Stimulated activated CD8-positive, alpha-beta memory T cell treated with anti-CD3 and anti-CD28 coated beads, Interleukin-15, amount 100 ng/mL, for 4 hours (primary cell): ENCODE measurements around the gene GLP1R.

Source experiments
- DNase-seq, 2 donors: peaks; one replicate each; pipeline ENCODE4 v3.0.0-alpha.2; 2020; ENCODE audit warnings: low read depth in 2 of 2

The GLP1R gene

DNA sequence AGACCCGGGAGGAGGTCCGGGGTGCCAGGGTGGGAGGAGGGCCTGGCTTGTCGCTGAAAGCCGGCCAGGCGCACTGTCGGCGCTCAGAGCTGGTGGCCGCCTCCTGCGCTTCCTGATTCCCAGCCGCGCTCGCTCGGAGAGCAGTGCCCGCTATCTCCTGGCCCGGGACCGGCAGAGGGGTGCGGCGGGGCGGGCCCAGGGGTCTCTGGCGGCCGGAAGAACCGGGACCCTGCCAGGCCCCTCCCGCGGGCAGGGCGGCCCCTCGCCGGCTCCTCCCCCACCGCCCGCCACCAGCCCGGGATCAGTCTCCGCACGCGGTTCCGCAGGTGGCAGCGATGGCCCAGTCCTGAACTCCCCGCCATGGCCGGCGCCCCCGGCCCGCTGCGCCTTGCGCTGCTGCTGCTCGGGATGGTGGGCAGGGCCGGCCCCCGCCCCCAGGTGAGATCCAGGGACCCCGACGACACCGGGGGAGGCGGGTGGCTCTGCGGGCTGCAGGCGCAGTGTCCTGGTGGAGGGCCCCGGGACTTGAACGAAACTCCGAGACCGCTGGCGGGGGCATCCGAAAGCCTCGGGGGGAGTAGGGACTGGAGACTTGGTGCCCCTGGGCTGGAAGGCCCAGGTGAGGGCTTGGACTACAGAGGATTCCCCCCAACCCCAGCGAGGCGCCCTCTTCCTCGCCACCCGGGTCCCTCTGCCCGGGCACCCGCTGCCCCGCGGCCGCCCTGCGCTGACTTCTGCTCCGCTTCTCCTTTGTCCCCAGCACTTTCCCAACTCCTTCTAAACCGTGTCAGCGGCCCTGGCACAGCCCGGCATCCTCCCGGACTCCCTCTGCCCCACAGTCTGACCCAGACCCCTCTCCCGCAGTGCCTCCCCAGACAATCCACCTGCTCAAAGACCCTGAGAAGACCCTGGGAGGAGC lies at the start of gene GLP1R:
GLP1R (plus strand) TSS at position 301 of the 919 bp plus-strand sequence; CDS start at position 361, 60 bp downstream.
- no peak for DNase-seq

DNA sequence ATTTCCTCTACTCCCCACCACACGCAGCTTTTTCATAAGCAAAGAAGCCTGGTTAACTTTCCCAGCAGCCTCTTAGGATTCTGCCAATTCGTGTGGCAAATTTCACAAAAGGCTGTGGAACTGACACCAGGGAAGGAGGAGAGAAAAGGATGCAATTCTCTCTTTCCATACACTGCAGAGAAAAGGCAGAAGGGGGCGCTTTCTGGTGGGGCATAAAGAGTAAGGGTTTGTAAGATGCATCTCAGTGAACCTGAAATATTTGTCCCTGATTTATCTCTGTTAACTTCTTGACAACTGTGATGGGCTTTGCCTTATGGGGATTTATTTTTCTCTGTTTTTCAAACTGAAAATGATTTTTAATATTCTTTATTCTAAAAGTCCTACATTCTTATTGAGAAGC lies 45.5 kb upstream of the GLP1R start:
- DNase-seq, result no peak

DNA sequence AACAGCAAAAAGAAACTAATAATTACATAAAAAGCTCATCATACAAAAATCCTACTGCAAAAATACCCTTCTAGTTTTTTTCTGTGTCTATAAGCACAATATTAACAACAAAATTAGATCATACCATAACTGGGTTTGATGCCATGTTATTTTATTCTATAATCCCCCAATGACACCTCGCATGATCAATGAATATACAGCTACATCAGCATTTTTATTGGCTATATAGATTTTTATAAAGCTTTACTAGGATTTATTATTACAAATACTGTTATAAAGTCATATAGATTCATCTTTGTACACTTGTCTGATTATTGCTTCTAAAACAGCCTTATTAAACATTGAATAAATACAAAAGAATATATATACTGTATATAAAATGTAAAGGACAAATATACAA lies 45.1 kb upstream of the GLP1R start:
- DNase-seq, result no peak

DNA sequence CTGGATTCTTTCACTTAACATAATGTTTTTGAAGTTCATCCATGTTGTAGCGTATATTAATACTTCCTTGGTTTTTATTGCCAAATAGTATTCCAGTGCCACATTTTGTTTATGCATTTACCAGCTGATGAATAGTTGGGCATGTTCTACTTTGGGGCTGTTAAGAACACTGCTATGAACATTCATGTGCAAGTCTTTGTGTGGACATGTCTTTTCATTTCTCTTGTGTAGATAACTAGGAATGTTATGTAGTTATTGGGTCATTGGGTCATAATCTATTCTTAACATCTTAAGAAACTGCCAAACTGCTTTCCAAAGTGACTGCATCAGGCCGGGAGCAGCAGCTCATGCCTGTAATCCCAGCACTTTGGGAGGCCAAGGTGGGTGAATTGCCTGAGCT lies 43.8 kb upstream of the GLP1R start:
- DNase-seq, result no peak

DNA sequence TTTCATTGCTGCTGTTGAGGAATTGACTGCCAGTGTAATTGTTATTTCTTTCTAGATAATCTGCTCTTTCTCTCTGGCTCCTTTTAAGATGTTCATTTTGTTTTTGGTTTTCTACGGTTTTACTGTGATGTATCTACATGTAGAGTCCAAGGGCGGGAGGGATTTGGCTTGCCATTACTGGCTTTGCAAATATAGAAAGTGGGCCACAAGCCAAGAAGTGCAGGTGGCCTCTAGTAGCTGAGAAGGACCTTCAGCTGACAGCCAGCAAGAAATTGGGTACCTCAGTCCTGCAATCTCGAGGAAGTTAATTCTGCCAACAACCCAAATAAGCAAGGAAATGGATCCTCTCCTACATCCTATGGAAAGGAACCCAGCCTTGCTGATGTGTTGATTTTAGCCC lies 42.8 kb upstream of the GLP1R start:
- no peak for DNase-seq

- no peak for DNase-seq
Measured at GRCh38 chr6:39007575-39007974, 41.0 kb upstream of the GLP1R start.

GRCh38 chr6:39008737-39009136 lies 39.8 kb upstream of the GLP1R start:
- DNase-seq, result no peak

DNA sequence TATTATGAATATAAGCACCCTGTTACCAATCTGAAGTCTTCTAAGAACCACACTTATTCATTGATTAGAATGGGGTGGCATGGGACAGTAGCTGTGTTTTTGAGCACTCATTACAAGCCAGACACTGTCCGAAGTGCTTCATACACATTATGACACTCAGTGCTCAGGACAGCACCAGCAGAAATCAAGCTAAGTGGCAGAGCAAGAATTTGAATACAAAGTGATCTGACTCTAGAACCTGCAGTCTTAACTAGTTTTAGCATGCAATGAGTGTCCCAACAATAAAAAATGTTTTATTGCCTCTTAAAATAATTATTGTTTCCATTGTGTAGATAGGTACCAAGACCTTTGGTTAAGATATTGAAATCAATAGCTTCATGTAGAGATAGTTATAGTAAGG lies 39.1 kb upstream of the GLP1R start:
- DNase-seq, result no peak

DNA sequence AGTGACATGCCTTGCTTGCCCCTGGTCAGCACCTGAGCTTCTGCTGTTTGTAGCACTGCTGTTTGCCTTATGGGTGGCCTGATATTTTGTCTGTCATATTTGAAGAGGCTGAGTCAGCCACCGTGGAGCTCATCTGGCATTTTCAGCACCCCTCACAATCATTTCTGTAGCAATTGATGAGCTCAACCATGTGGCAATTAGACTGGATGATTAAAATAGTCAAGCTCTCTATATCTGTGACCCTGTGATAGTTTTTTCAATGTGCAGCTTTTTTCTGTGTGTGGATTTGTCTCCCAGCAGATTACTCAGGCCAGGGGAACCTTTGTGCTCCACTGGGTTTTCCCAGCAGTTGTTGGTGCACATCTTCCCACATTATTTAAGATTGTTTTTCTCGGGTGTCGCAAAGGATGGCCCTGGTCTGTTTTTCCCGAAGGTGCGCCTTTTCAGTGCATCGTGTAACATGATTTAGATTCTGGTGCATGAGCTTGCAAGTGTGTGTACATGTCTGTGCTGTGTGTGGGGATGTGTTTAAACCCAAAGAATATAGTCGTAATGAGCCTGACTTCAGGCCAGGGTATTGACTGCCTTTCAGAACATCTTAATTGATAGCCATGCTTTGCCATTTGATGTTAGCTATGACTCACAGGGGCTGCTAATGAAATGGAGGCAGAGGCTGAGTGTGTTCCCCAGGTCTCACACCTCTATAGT lies 31.6 kb upstream of the GLP1R start:
- DNase-seq, result no peak

- no peak for DNase-seq
Measured at GRCh38 chr6:39017547-39017880, 31.1 kb upstream of the GLP1R start.

- DNase-seq, result no peak
Measured at GRCh38 chr6:39018103-39018502, 30.5 kb upstream of the GLP1R start.

DNA sequence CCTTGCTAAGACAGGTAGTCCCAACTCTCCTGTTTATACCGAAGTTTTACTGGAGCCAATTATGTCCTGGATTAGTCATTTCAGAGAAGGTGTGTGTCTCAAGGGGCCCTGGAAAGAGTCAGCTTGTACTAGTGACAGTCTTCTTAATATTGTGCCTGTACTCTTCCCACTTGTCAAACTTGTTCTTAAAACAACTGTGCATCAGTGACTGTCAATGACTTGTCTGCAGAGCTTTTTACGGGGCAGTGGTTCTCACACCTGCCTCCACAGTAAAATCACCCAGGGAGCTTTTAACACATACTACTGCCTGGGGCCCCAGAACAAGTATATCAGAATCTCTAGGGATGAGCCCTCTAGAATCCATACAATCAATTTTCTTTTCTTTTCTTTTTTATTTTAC lies 28.4 kb upstream of the GLP1R start:
- DNase-seq, result no peak

GRCh38 chr6:39021041-39021440 lies 27.5 kb upstream of the GLP1R start:
- no peak for DNase-seq

DNA sequence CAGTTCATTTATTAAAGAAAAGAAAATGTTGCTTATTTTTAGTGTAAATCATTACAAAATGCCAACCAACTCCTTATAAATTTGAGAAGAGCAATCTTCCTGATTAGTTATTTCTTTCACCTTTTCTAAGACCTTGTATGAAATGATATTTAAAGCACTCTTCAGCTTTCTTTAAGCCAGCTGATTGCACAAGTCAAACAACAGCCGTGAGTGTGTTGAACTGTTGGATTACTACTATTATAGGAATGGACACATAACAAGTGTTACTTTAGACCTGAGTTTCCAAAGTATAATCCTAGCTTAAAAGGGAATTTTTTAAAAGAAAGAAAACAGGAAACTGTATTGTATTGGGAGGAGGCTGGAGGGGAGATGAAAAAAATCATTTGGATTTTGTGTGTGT lies 26.8 kb upstream of the GLP1R start:
- DNase-seq, result no peak

DNA sequence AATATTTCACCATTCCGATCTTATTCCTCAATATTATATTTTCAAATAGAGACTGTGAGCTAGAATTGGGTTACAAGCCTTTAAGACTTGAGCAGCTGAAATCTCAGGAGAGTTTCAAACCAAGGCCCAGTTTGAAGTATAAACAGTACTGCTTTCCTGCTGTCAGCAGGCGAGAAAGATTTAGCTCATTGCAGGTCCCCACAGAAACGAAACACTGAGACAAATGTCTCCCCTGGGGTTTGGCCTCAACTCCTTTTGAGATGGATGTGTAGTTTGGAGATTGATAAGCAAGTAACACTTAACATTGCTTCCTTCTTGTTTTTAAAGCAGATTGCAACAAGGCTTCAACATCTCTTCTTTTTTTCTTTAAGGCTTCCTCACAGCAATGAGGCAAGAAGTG lies 22.4 kb upstream of the GLP1R start:
- no peak for DNase-seq

- no peak for DNase-seq
Measured at GRCh38 chr6:39029156-39030011, 19.2 kb upstream of the GLP1R start.

GRCh38 chr6:39035681-39036080 lies 12.9 kb upstream of the GLP1R start:
- DNase-seq, result no peak

DNA sequence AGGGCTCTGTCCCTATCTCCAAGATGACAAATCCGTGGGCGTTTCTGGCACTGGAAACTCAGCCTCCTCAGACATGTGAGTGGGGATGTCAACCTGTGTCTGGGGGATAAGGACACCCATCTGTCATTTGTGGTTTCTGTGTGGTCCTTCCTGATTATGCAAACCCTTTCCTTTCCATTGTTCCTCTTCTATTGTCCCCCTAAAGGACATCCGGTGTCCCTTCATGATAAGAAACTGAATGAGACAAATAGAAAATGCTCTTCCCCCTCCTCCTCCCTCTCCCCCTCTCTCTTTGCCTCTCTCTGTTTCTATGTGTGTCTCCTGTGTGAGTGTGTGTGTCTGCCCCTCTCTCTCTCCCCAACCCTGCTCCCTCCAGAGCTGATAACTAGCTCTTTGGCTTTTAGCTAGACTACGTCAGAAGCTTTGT lies 11.5 kb upstream of the GLP1R start:
- DNase-seq, result no peak

DNA sequence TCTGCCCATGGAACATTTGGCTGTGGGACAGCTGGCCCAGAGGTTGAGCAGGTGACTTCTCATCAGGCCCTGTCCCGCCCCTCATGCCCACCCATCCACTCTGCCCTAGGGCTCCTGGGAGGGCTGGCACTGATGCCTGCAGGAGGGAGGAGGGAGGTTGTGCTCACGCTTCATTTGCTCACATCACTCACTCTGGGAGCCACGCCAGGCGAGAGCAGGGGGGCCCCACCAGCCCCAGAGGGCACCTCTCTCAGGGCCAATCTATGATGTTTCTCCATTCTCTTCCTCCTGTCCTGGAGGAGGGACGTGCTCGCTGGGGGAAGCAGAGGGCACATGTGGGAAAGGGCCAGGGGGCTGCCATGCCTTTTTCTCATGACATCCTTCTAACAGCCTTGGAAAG lies 10.9 kb upstream of the GLP1R start:
- DNase-seq, result no peak

DNA sequence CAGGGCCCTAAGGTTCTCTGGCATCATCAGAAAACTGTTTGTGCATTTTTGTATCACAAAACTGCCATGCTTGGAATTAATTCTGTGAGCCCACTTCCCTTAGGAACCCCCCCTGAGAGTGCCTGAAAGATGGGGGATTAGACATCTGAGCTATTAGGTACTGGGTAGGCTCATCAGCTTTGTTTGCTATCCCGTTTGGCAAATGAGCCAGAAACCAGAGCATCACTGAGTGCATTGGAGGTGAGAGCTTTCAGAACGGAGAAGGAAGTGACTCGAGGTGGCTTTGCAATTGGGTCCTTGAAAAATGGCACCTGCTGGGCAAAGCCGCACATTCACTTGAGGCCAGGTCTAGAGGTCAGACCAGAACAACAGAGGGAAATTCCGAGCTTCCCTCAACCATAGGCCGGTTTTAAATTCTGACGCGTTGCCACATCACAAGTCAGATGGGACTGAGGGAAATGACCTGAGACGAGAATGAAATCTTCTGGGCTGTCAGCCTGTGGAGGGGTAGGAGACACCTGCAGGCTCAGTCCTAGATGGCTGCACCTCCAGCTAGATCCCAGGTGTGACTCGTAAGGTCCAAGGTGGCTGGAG lies 8.4 kb upstream of the GLP1R start:
- no peak for DNase-seq

DNA sequence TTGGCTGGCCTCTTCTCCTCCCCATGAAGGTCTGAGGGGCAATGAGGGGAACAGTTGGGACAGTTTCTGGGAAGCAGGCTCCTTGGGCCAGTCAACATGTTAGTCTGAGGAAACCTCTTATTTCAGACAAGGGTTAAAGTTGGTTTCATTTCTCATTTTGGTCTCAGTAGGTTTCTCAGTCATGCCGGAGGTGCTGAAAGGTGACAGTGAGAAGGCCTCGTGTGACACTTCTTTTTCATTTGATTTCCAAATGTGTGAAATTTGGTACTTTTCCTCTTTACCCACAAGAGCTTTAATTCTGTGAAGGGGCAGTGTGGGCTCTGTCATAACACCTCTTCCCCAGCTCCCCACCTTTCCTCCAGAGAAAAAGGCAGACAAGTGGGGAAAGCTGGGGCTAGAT lies 7.5 kb upstream of the GLP1R start:
- no peak for DNase-seq

DNA sequence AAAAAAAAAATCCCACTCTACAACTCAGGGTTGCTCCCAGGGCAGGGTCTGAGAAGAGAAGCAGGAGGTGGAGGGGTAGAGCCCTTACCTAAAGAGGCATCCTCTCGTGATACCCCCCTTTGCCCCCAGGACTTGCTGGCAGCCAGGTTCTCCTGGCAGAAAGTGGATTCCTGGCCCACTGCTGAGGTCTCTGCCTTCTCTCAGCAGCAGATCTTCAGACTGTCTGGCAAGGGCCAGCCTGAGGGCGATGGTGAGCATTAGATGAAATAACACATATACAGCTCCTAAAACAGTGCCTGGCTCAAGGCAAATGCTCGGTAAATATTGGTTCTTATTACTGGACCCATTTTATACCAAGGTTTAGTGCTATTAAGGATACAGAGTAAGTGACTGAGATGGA lies 4.8 kb upstream of the GLP1R start:
- no peak for DNase-seq
